ENCODE measurements around the gene MAP4K2.
"Not testable (repeated sequence)": the region's sequence is repeated elsewhere in the genome, so short reads cannot be mapped to it uniquely, and the experiment has no call there.

The MAP4K2 gene

GRCh38 chr11:64803158-64803845 is at the start of gene MAP4K2:
MAP4K2 (minus strand) TSS chr11:64803214; CDS start chr11:64803149, 65 bp downstream.
- Mint-ChIP-seq H3K4me1 (peaks cover 63% of the 10 kb centered on the region), H3K27me3 (no peaks in the 10 kb centered on the region), H3K36me3 (peaks cover 49% of the 10 kb centered on the region), H3K27ac (peak within 1 kb of the TSS; percentile 89), H3K4me3 (peak within 1 kb of the TSS; percentile 89), H3K9me3 (no peaks in the 10 kb centered on the region)
- peak; percentile 89 for ATAC-seq

DNA sequence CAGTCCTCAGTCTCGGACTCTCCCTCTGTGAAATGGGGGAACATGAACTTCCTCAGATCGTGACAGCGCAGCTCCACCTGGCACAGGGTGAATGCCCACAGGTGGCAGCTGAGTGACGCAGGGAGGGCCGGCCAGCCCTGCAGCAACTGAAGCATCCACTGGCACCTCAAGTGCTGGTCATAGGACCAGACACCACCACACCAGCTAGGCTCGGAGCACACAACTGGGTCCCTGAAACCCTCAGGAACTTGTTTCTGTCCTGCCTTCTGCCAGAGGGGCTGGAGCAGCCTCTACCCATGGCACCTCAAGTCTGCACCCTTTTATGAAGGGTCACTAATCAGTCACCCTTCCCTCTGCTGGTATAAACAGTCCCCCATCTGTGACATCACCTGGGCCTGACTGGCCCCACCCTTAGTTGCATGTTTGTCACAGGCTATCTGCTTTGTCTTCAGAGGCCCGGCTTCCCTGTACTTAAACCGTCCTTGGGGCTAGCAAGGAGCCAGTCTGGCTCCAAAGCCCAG is 48.9 kb upstream of the MAP4K2 start:
- Mint-ChIP-seq H3K9me3 (no peaks in the 10 kb centered on the region), H3K4me3 (peak overlapping the region; percentile 76), H3K27ac (peak overlapping the region; percentile 91), H3K27me3 (no peaks in the 10 kb centered on the region), H3K4me1 (peaks cover 95% of the 10 kb centered on the region), H3K36me3 (peaks cover 44% of the 10 kb centered on the region)
- peak; percentile 67 for ATAC-seq

DNA sequence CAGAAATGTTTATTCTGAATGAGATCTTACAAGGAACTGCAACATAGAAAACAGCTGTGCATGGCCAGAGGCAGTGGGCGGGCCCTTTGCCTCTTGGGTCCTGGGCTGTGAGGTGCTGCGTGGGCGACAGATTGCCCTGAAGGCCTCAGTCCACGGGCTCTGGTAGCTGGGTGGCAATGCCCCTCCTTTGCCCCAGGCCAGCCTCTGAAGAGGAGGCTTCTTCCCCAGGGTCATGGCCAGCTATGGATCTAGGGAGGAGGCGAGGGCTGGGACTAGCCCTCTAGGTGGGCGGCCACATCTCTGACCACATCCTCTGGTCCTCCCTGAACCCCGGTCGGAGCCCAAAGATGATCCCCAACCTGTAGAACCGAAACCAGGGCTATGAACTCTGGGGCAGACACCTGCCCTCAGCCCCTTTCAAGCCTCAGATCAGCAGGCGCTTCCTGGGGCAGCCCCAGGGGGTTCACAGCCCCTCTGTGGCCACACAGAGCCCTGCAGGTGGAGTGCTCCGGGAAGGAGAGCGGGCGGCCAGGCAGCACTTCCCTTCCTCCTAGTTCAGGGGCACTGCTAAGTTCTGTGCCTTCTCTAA is 48.1 kb upstream of the MAP4K2 start:
- Mint-ChIP-seq H3K27me3 (no peaks in the 10 kb centered on the region), H3K9me3 (no peaks in the 10 kb centered on the region), H3K27ac (peak overlapping the region; percentile 91), H3K4me1 (peaks cover 88% of the 10 kb centered on the region), H3K4me3 (peak overlapping the region; percentile 76), H3K36me3 (peaks cover 36% of the 10 kb centered on the region)
- peak; percentile 85 for ATAC-seq

DNA sequence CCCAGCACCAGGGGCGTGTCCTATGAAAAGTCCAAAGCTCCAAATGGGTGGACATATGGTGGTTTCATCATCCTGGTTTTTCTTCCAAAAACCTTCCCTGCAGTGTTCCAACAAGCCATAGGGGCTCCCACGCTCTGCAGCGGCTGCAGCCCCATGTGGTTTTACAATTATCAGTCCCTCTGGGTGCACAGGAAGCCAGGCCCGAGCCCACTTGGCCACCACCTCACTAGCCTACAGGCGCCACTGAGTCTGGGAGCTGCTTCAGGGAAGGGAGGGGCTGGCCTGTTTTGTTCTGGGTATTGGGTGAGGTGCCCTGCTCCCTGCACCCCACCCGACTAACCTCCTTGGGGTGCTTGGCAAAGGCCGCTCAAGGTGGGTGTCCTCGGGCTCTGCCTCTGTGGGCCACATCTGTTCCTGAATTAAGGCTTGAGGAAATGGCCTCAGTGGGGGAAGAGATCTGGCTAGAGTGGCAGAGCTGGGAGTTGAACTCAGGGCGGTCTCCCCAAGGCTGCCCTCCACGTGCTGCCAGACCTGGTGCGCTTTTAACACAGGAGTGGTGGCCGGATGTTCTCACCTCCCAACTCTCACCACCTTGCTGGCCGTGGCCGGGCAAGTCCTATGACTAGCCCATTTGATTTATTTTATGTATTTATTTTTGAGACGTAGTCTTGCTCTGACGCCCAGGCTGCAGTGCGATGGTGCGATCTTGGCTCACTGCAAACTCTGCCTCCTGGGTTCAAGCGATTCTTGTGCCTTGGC is 46.8 kb upstream of the MAP4K2 start:
- peak overlapping the region; percentile 91 for H3K27ac Mint-ChIP-seq
- no peak for ATAC-seq
- no peaks in the 10 kb centered on the region for H3K27me3 Mint-ChIP-seq
- peaks cover 82% of the 10 kb centered on the region for H3K4me1 Mint-ChIP-seq
- H3K4me3 Mint-ChIP-seq = no peak overlapping the region
- H3K9me3 Mint-ChIP-seq = no peaks in the 10 kb centered on the region
- peaks cover 23% of the 10 kb centered on the region for H3K36me3 Mint-ChIP-seq

DNA sequence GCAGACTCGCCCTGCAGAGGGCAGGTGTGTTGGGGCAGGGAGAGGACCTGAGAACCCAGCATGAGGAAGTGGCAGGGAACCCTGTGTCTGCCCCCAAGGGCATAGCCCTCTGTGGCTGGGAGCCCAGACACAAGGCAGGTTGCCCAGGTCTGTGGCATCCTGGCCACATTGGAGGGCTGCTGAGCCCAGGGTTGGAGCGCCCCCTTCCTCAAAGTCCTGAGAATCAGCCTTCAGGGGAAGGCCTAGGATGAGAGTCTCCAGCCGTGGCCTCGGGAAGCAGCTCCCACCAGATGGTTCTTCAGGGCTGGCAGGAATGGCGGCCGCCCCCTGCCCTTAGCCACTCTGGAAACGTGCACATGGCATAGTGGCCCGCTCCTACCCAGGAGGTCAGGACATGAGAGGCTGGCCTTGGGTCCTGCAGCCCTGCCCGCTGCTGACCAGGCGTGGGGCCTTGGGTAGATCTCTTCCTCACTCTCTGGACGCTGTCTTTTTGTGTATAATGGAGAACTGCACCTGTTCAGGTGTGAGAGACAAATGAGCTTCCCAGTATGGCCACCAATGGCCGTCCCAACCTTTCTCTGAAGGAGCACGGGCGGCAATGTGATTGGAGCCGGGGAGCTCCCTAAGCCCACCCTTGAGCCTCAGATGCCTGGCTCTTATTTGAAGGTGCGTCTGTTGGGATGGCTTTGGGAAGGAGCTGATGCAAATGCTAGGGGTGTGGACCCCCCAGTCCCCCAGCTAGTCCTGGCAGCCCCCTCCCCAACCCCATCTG is 46.0 kb upstream of the MAP4K2 start:
- Mint-ChIP-seq H3K36me3 (peaks cover 16% of the 10 kb centered on the region), H3K4me3 (peak overlapping the region; percentile 32), H3K4me1 (peaks cover 77% of the 10 kb centered on the region), H3K27me3 (no peaks in the 10 kb centered on the region), H3K27ac (peak overlapping the region; percentile 91), H3K9me3 (no peaks in the 10 kb centered on the region)
- ATAC-seq = peak; percentile 52

- H3K36me3 Mint-ChIP-seq = peaks cover 9% of the 10 kb centered on the region
- ATAC-seq = no peak
- H3K27ac Mint-ChIP-seq = peak overlapping the region; percentile 91
- H3K9me3 Mint-ChIP-seq = no peaks in the 10 kb centered on the region
- peak overlapping the region; percentile 32 for H3K4me3 Mint-ChIP-seq
- H3K4me1 Mint-ChIP-seq = peaks cover 77% of the 10 kb centered on the region
- no peaks in the 10 kb centered on the region for H3K27me3 Mint-ChIP-seq
Observed at GRCh38 chr11:64848214-64848825, 45.3 kb upstream of the MAP4K2 start.

- peaks cover 70% of the 10 kb centered on the region for H3K4me1 Mint-ChIP-seq
- H3K27me3 Mint-ChIP-seq = no peaks in the 10 kb centered on the region
- H3K36me3 Mint-ChIP-seq = no peaks in the 10 kb centered on the region
- no peaks in the 10 kb centered on the region for H3K9me3 Mint-ChIP-seq
- no peak overlapping the region for H3K27ac Mint-ChIP-seq
- ATAC-seq = peak; percentile 55
- no peak overlapping the region for H3K4me3 Mint-ChIP-seq
Observed at GRCh38 chr11:64846998-64847666, 44.1 kb upstream of the MAP4K2 start.

GRCh38 chr11:64845776-64846129 is 42.7 kb upstream of the MAP4K2 start:
- not testable (repeated sequence) for H3K36me3 Mint-ChIP-seq, H3K27me3 Mint-ChIP-seq, ATAC-seq, H3K4me3 Mint-ChIP-seq, H3K9me3 Mint-ChIP-seq
- Mint-ChIP-seq H3K27ac (peak overlapping the region; percentile 62), H3K4me1 (peaks cover 57% of the 10 kb centered on the region)

- no peak for ATAC-seq
- peak overlapping the region; percentile 62 for H3K4me3 Mint-ChIP-seq
- H3K36me3 Mint-ChIP-seq = no peaks in the 10 kb centered on the region
- H3K4me1 Mint-ChIP-seq = peaks cover 53% of the 10 kb centered on the region
- no peaks in the 10 kb centered on the region for H3K9me3 Mint-ChIP-seq
- H3K27ac Mint-ChIP-seq = peak overlapping the region; percentile 62
- H3K27me3 Mint-ChIP-seq = no peaks in the 10 kb centered on the region
Observed at GRCh38 chr11:64845129-64845775, 42.2 kb upstream of the MAP4K2 start.

DNA sequence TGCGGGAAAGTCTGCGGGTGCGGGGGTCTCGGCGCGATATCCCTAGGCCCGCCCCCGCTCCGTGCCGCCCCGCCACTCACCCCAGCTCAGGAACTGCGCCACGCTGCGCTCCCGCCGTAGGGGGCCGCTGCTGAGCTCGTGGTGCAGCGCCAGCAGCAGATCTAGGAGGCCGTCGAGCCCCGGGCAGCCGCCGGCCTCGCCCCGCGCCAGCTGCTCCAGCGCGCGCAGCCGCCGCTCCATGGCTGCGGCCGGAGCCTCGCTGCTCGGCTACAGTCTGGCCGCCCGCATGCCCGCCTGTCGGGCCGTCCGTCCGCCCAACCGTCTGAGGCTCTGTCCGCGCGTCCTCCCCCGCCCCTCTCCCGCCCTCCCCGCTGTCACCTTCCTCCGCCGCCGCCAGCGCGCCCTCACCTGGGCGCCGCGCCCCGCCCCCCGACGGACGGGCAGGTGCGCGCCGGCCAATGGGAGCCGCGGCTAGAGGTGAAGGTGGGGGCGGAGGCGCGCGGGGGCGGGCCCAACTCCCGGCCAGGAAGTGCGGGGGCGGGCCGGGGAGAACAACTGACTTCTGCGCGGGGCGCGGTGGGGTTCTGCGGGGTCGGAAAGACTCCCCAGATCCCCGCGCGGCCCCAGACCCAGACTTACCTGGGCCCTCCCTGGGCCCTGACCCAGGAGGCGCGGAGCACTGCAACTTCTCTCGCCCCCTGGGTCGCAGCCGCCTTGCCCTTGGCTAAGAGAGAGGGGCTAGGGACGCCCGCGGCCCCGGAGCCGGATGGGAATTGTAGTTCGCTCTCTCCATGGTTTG is 41.5 kb upstream of the MAP4K2 start, which contains the start of gene CDC42BPG:
TSS of gene CDC42BPG (minus strand) at position 324 of the 799 bp plus-strand sequence. CDS start at position 240, 84 bp downstream.
- Mint-ChIP-seq H3K9me3 (no peaks in the 10 kb centered on the region), H3K36me3 (no peaks in the 10 kb centered on the region), H3K27ac (peak within 1 kb of the TSS; percentile 80), H3K27me3 (no peaks in the 10 kb centered on the region), H3K4me1 (peaks cover 46% of the 10 kb centered on the region), H3K4me3 (peak within 1 kb of the TSS; percentile 75)
- peak; percentile 64 for ATAC-seq

GRCh38 chr11:64843686-64844329 is 40.8 kb upstream of the MAP4K2 start:
- ATAC-seq = no peak
- Mint-ChIP-seq H3K4me3 (peak overlapping the region; percentile 75), H3K27ac (peak overlapping the region; percentile 80)

DNA sequence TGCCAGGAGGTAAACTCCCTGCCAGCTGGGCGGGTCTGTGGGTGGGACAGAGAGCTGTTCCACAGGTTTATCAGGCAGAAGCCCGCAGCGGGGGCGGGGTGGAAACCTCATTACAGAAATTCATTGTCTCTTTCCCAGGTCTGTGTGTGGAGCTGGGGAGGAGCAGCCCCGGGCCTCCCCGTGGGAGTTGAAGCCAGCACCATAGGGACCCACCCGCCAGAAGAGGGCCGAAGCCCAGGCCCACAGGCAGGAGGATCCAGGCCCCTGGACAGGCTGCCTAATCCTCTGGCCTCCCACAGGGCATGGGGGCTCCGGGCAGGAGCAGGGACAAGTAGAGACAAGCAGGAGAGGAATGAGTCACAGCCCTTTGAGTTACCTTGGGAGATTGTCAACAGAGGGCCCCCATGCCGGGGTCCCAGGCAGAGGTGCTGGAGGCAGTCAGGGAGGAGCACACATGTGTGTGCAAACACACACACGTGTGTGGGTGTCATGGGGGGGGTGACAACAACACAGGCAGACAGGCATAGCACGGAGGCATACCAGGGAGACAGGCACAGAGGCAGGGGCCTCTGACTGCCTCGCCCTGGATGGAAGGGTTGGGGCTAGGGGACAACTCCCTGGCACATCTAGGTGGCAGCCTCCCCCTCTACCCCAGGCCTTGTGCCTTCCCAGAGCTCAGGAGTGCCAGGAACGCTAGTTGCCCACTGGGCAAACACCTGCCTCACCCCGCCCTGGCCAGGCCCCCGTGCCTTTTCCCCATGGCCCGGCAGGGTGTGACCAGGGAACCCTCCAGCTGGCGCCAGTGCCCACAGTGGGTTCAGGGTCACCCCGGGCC is 40.1 kb upstream of the MAP4K2 start:
- peak overlapping the region; percentile 80 for H3K27ac Mint-ChIP-seq
- H3K36me3 Mint-ChIP-seq = no peaks in the 10 kb centered on the region
- ATAC-seq = no peak
- peak overlapping the region; percentile 75 for H3K4me3 Mint-ChIP-seq
- no peaks in the 10 kb centered on the region for H3K27me3 Mint-ChIP-seq
- no peaks in the 10 kb centered on the region for H3K9me3 Mint-ChIP-seq
- peaks cover 32% of the 10 kb centered on the region for H3K4me1 Mint-ChIP-seq

More at GRCh38 chr11:64843686-64844329, 40.8 kb upstream of the MAP4K2 start:
- Mint-ChIP-seq H3K4me1 (peaks cover 39% of the 10 kb centered on the region), H3K9me3 (no peaks in the 10 kb centered on the region), H3K27me3 (no peaks in the 10 kb centered on the region), H3K36me3 (no peaks in the 10 kb centered on the region)
